HepG2 (cell line): Measurements from ENCODE around the gene INPP1. TPM values are rescaled to one million over a fixed set of nuclear protein-coding genes. Genes with fewer than 3 reads are reported as not detected.

Experiments
- ATAC-seq: fragments of 200-7000 bp; cut with Tn5 transposase; 3 replicates; pipeline ENCODE4 v1.9.1; 2020; ENCODE audit warnings: mild to moderate bottlenecking, moderate library complexity
- BruUV-seq: library from RNA; stranded (reverse); fragments of 400-500 nt; replicated peaks from 2 replicates; lab custom pipeline; 2021; lab: Mats Ljungman, UMichigan
- CTCF ChIA-PET: fragments of 300-600 bp; formaldehyde crosslinking; extraction: SDS; loops from one replicate; lab custom pipeline; 2021; ENCODE audit warnings: low total read pairs, inconsistent platforms, low intra/inter-chr PET ratio; lab: Yijun Ruan, JAX
- POLR2A ChIA-PET: fragments of 350-600 bp; sonication (Branson Sonifier 250); formaldehyde crosslinking; loops from one replicate; lab custom pipeline; 2020; ENCODE audit warnings: antibody characterized with exemption, inconsistent platforms; lab: Yijun Ruan, JAX
- DNase-seq: peaks from one replicate; pipeline ENCODE4 v3.0.0-alpha.2; 2015; ENCODE audit warnings: low spot score
- FAIRE-seq: peaks from 3 replicates; lab custom pipeline; 2011; peaks lifted over from hg19 to GRCh38; lab: Jason Lieb, UNC
- H2AFZ ChIP-seq: one replicate; pipeline ENCODE4 v1.6.1; 2011; ENCODE audit warnings: low read length, inconsistent platforms
- H3K27ac ChIP-seq: fragments of 300-600 bp; 3 replicates; pipeline ENCODE4 v1.8.0; 2011; ENCODE audit warnings: mixed run types, mild to moderate bottlenecking, mixed read lengths, low read length, inconsistent platforms; ENCODE audit not compliant: insufficient read depth; ENCODE audit errors: extremely low read length
- H3K27me3 ChIP-seq, 2 experiments: fragments of 200-600 bp in 1 of 2; 2 replicates in 1 of 2; 3 replicates in 1 of 2; pipeline versions ENCODE4 v1.6.0 to v1.8.0; 2011; ENCODE audit warnings: low read length in 2 of 2, mild to moderate bottlenecking in 2 of 2, moderate library complexity in 2 of 2, inconsistent platforms in 1 of 2; ENCODE audit not compliant: insufficient read depth in 2 of 2, control insufficient read depth in 1 of 2
- H3K36me3 ChIP-seq, 2 experiments: fragments of 200-600 bp in 1 of 2; replicated peaks in 1 of 2; 2 replicates in 1 of 2; 3 replicates in 1 of 2; pipeline versions ENCODE4 v1.5.1 to v1.8.0; 2011; ENCODE audit warnings: low read length in 2 of 2, inconsistent platforms in 1 of 2; ENCODE audit not compliant: insufficient read depth in 2 of 2, control insufficient read depth in 1 of 2
- H3K4me1 ChIP-seq: 2 replicates; pipeline ENCODE4 v1.5.1; 2012; ENCODE audit warnings: low read length, inconsistent platforms; ENCODE audit not compliant: insufficient read depth
- H3K4me2 ChIP-seq: 2 replicates; pipeline ENCODE4 v1.6.0; 2011; ENCODE audit warnings: low read depth, low read length, inconsistent platforms
- H3K4me3 ChIP-seq, 3 experiments: fragments of 200-600 bp in 1 of 3; sonication (generic), shearing (Covaris generic) in 1 of 3; replicated peaks in 1 of 3; 2 replicates each; pipeline ENCODE4 v1.5.1; 2011 to 2016; ENCODE audit warnings: low read length in 3 of 3, inconsistent platforms in 2 of 3, low read depth in 2 of 3, mild to moderate bottlenecking in 2 of 3, control low read depth in 1 of 3, mixed read lengths in 1 of 3; ENCODE audit not compliant: insufficient read depth in 1 of 3
- H3K79me2 ChIP-seq: one replicate; pipeline ENCODE4 v1.6.1; 2011; ENCODE audit warnings: low read length, inconsistent platforms; ENCODE audit not compliant: insufficient read depth
- H3K9ac ChIP-seq: 2 replicates; pipeline ENCODE4 v1.6.0; 2011; ENCODE audit warnings: mild to moderate bottlenecking, low read depth, low read length, inconsistent platforms; ENCODE audit not compliant: insufficient read depth
- H3K9me3 ChIP-seq: 2 replicates; pipeline ENCODE4 v1.5.1; 2012; ENCODE audit warnings: mild to moderate bottlenecking, low read length
- H4K20me1 ChIP-seq: 2 replicates; pipeline ENCODE4 v1.6.0; 2011; ENCODE audit warnings: inconsistent platforms, mild to moderate bottlenecking, low read length, moderate library complexity; ENCODE audit not compliant: insufficient read depth
- CBX2 ChIP-seq, 2 experiments: fragments of 200-600 bp in 1 of 2; sonication (generic); formaldehyde crosslinking in 1 of 2; IDR thresholded peaks; 2 replicates each; pipeline versions ENCODE4 v1.7.0 to v1.8.1; 2018 to 2022; ENCODE audit warnings: low read depth in 2 of 2, low read length in 1 of 2, mild to moderate bottlenecking in 1 of 2, missing genetic modification reagents in 1 of 2
- CHCHD3 ChIP-seq: sonication (generic); formaldehyde crosslinking; IDR thresholded peaks from 2 replicates; pipeline ENCODE4 v1.8.0; 2022; ENCODE audit warnings: mild to moderate bottlenecking, missing genetic modification reagents, moderate library complexity
- KDM4B ChIP-seq: sonication (generic); formaldehyde crosslinking; IDR thresholded peaks from 2 replicates; pipeline ENCODE4 v1.4.0; 2020; ENCODE audit warnings: missing genetic modification reagents
- MYNN ChIP-seq: sonication (generic); formaldehyde crosslinking; IDR thresholded peaks from 2 replicates; pipeline ENCODE4 v1.4.0; 2020; ENCODE audit warnings: mild to moderate bottlenecking, low read depth, missing genetic modification reagents
- NCOA5 ChIP-seq: sonication (generic); formaldehyde crosslinking; IDR thresholded peaks from 2 replicates; pipeline ENCODE4 v1.4.0; 2020; ENCODE audit warnings: missing genetic modification reagents
- SNRNP70 ChIP-seq: fragments of 200-400 bp; formaldehyde crosslinking; IDR thresholded peaks from 2 replicates; pipeline ENCODE4 v1.6.1; 2017; ENCODE audit warnings: mild to moderate bottlenecking, low read depth, low read length, moderate library complexity
- TMF1 ChIP-seq: sonication (generic); formaldehyde crosslinking; IDR thresholded peaks from 2 replicates; pipeline ENCODE4 v1.8.1; 2022; ENCODE audit warnings: low read depth, missing genetic modification reagents
- ZFP36 ChIP-seq: fragments of 150-350 bp; IDR thresholded peaks from 2 replicates; pipeline ENCODE4 v1.6.1; 2018; ENCODE audit warnings: borderline replicate concordance, low read length, low read depth; ENCODE audit not compliant: partially characterized antibody
- ZNF124 ChIP-seq: sonication (generic); formaldehyde crosslinking; IDR thresholded peaks from 2 replicates; pipeline ENCODE4 v1.4.0; 2020; ENCODE audit warnings: missing genetic modification reagents
- ZNF207 ChIP-seq: fragments of 450-650 bp; IDR thresholded peaks from 2 replicates; pipeline ENCODE4 v1.6.1; 2016; ENCODE audit warnings: antibody characterized with exemption, borderline replicate concordance
- ZNF282 ChIP-seq: fragments of 450-650 bp; IDR thresholded peaks from 2 replicates; pipeline ENCODE4 v1.6.1; 2018; ENCODE audit not compliant: partially characterized antibody
- WGBS: methylation state at CpG from one replicate; pipeline ENCODE4 v1.1.6; 2017; ENCODE audit warnings: low lambda C conversion rate; 5-methylcytosine and 5-hydroxymethylcytosine counted together
- in situ Hi-C: cut with HindIII; loops from 2 replicates; pipeline ENCODE4 v1.10.0; 2017; ENCODE audit warnings: low pct_unique_long_range_greater_than_20kb; ENCODE audit not compliant: extremely low pct_ligation_motif_present
- intact Hi-C: fragments of 100-400 bp; cut with micrococcal nuclease; formaldehyde crosslinking; loops from one replicate; pipeline ENCODE4 v1.10.0; 2022; ENCODE audit not compliant: unreplicated experiment
- polyA plus RNA-seq, 8 experiments: library from polyadenylated mRNA; depleted of rRNA in 3 of 8; stranded (reverse) in 7 of 8; unstranded in 1 of 8; fragments of >200 nt; fragmentation: Illumina TruSeq in 4 of 8; extraction: Trizol in 4 of 8; gene quantifications; 2 replicates each; pipeline versions ENCODE4 v1.2.1 to v1.2.3, GENCODE V29; 2011 to 2016; ENCODE audit warnings: low read depth in 4 of 8, missing spikeins in 1 of 8, mixed read lengths in 1 of 8; ENCODE audit not compliant: insufficient read depth in 1 of 8
- total RNA-seq, 5 experiments: library from RNA; depleted of rRNA; stranded (reverse); fragments of >200 nt; fragmentation: Illumina TruSeq; extraction: Trizol; gene quantifications; 2 replicates each; pipeline ENCODE4 v1.2.3, GENCODE V29; 2016; ENCODE audit warnings: low read depth in 1 of 5
- TF ChIP-seq, protein P1 (sequence below): sonication (generic); formaldehyde crosslinking; conservative IDR thresholded peaks from 2 replicates; pipeline ENCODE4 v1.4.0; 2020; ENCODE audit warnings: missing genetic modification reagents
- TF ChIP-seq, protein P2 (sequence below): sonication (generic); formaldehyde crosslinking; IDR thresholded peaks from 2 replicates; pipeline ENCODE4 v1.4.0; 2020; ENCODE audit warnings: low read depth, missing genetic modification reagents

The INPP1 gene
- total and polyA plus RNA-seq, 2 of the 13 experiments (the other 11 are each of a cell fraction or from before 2014, with no cell fraction given) = 10.0 to 13.3 TPM

DNA sequence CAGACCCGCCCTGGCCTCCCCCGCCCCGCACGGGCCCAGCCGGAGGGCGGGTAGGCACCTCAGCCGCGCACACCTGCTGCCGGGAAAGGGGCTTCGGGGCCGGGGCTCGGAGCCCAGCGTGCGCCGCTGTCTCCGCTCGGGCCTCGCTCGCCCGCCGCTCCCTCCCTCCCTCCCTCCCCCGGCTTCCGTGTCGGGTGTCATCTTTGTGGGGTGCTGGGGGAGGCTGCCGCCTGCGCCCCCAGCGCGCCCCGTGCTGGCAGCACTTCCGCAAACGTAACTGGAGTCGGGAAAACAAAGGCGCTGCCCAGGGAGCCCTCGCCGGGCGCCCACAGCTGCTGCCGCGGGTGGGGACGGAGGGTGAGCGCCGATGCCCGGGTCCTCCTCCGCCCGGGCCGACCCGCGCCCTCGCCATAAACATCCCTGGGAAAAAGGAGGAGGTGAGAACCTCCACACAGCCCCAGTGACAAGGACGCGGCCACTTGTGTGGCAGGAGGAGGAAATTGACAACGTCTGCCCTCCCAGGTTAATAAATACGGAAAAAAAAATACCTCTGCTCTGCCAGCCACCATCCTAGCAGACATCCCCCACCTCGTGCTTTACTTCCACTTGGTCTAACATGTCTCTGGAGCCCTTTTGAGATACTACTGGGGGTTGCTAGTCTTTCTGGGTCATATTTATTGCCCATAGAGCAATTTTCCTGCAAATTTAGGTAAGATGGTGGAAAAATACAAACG is 65.3 kb downstream of the INPP1 start (continued):
- no peak for TF ChIP-seq MYNN (CRISPR knock-in tag)
- 0 out of 2 replicates have a peak, but pooled peaks have one; percentile 58 for TF ChIP-seq ZNF124
- TF ChIP-seq, all 625 proteins: peak for 46

DNA sequence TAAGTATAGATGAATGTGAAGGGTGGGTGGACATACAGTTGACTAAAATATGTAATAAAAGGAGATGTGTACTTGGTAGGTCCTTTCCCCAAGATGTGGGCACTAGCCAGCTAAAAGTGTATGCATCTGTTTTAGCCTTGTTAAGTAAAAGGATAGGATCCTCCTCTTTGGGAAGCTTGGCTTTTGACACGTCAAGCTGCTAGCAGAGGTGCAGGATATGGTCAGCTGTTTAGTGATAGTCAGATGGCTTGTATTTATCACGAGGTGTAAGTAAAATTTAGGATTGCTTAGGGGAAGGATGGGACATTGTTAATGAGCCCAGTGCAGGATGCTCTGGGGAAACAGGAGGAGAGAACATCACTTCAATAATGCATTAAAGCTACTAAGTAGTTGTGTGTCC is 66.2 kb downstream of the INPP1 start:
- BruUV-seq = no TSS peak
- WGBS = 46% methylated on average over 2 of the region's 2 CpGs
- no peaks in the 10 kb centered on the region for H3K79me2 ChIP-seq
- no peak overlapping the region for H3K4me3 ChIP-seq
- no peaks in the 10 kb centered on the region for H3K36me3 ChIP-seq
- peaks cover 14% of the 10 kb centered on the region for H3K4me1 ChIP-seq
- H4K20me1 ChIP-seq = no peaks in the 10 kb centered on the region
- DNase-seq (no peak), ATAC-seq (no peak), FAIRE-seq (no peak)
- intact Hi-C loops (no loop called here), in situ Hi-C loops (no loop called here)
- ChIA-PET CTCF (no interaction called here), POLR2A (no interaction called here)
- no peak overlapping the region for H3K27ac ChIP-seq
- no peak overlapping the region for H2AFZ ChIP-seq
- H3K9me3 ChIP-seq = no peaks in the 10 kb centered on the region
- H3K4me2 ChIP-seq = no peak overlapping the region
- no peak overlapping the region for H3K9ac ChIP-seq
- peaks cover 3 to 35% of the 10 kb centered on the region in 2 experiments; a peak in 4 of 5 replicates for H3K27me3 ChIP-seq
- no peak for TF ChIP-seq CHCHD3 (CRISPR knock-in tag)
- no peak for TF ChIP-seq SNRNP70
- no peak for TF ChIP-seq CBX2 (IDR thresholded peaks at IDR 0.05; ENCODE audit: low read depth, low read length)
- no peak for TF ChIP-seq CBX2 (CRISPR knock-in tag; IDR thresholded peaks at IDR 0.05; ENCODE audit: low read depth)
- TF ChIP-seq ZNF207 = no peak
- TF ChIP-seq NCOA5 (CRISPR knock-in tag) = no peak
- no peak for TF ChIP-seq ZNF282
- TF ChIP-seq, protein P1, sequence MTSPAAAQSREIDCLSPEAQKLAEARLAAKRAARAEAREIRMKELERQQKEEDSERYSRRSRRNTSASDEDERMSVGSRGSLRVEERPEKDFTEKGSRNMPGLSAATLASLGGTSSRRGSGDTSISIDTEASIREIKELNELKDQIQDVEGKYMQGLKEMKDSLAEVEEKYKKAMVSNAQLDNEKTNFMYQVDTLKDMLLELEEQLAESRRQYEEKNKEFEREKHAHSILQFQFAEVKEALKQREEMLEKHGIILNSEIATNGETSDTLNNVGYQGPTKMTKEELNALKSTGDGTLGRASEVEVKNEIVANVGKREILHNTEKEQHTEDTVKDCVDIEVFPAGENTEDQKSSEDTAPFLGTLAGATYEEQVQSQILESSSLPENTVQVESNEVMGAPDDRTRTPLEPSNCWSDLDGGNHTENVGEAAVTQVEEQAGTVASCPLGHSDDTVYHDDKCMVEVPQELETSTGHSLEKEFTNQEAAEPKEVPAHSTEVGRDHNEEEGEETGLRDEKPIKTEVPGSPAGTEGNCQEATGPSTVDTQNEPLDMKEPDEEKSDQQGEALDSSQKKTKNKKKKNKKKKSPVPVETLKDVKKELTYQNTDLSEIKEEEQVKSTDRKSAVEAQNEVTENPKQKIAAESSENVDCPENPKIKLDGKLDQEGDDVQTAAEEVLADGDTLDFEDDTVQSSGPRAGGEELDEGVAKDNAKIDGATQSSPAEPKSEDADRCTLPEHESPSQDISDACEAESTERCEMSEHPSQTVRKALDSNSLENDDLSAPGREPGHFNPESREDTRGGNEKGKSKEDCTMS = no peak
- TF ChIP-seq TMF1 = no peak
- no peak for TF ChIP-seq ZFP36
- TF ChIP-seq, protein P2, sequence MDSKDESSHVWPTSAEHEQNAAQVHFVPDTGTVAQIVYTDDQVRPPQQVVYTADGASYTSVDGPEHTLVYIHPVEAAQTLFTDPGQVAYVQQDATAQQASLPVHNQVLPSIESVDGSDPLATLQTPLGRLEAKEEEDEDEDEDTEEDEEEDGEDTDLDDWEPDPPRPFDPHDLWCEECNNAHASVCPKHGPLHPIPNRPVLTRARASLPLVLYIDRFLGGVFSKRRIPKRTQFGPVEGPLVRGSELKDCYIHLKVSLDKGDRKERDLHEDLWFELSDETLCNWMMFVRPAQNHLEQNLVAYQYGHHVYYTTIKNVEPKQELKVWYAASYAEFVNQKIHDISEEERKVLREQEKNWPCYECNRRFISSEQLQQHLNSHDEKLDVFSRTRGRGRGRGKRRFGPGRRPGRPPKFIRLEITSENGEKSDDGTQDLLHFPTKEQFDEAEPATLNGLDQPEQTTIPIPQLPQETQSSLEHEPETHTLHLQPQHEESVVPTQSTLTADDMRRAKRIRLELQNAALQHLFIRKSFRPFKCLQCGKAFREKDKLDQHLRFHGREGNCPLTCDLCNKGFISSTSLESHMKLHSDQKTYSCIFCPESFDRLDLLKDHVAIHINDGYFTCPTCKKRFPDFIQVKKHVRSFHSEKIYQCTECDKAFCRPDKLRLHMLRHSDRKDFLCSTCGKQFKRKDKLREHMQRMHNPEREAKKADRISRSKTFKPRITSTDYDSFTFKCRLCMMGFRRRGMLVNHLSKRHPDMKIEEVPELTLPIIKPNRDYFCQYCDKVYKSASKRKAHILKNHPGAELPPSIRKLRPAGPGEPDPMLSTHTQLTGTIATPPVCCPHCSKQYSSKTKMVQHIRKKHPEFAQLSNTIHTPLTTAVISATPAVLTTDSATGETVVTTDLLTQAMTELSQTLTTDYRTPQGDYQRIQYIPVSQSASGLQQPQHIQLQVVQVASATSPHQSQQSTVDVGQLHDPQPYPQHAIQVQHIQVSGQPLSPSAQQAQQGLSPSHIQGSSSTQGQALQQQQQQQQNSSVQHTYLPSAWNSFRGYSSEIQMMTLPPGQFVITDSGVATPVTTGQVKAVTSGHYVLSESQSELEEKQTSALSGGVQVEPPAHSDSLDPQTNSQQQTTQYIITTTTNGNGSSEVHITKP (CRISPR knock-in tag) = no peak
- no peak for TF ChIP-seq KDM4B (CRISPR knock-in tag)
